K562 (cell line): ENCODE measurements around the gene SLC16A14. TPM values are rescaled to one million over a fixed set of nuclear protein-coding genes. Genes with fewer than 3 reads are reported as not detected.

ENCODE experiments used
- CEBPB ChIP-seq: fragments of 450-650 bp; IDR thresholded peaks from 2 replicates; pipeline ENCODE4 v1.6.1; 2016; ENCODE audit warnings: missing genetic modification characterization, missing compliant biosample characterization
- DMBX1 ChIP-seq: fragments of 250-450 bp; sonication (Bioruptor Pico); IDR thresholded peaks from 2 replicates; pipeline ENCODE4 v1.8.0; 2022; ENCODE audit warnings: inconsistent platforms, mild to moderate bottlenecking, moderate library complexity, borderline replicate concordance
- DPF2 ChIP-seq: fragments of 450-650 bp; IDR thresholded peaks from 2 replicates; pipeline ENCODE4 v1.6.1; 2016
- GATAD2A ChIP-seq: fragments of 450-650 bp; IDR thresholded peaks from 2 replicates; pipeline ENCODE4 v1.6.1; 2017
- HDAC1 ChIP-seq, 2 experiments: fragments of 450-650 bp; IDR thresholded peaks; 2 replicates each; pipeline ENCODE4 v1.6.1; 2016 to 2017; ENCODE audit warnings: inconsistent platforms in 1 of 2, mild to moderate bottlenecking in 1 of 2, moderate library complexity in 1 of 2
- HSF4 ChIP-seq: fragments of 250-450 bp; sonication (Bioruptor Pico); IDR thresholded peaks from 2 replicates; pipeline ENCODE4 v2.1.2; 2022; ENCODE audit warnings: mild to moderate bottlenecking, moderate library complexity, borderline replicate concordance
- KLF16 ChIP-seq: IDR thresholded peaks from 2 replicates; pipeline ENCODE4 v1.6.1; 2016; ENCODE audit warnings: antibody characterized with exemption
- MAFF ChIP-seq: IDR thresholded peaks from 2 replicates; pipeline ENCODE4 v1.6.1; 2012; ENCODE audit warnings: low read length, improper control_type of control experiment
- MIER1 ChIP-seq: fragments of 450-650 bp; IDR thresholded peaks from 2 replicates; pipeline ENCODE4 v1.6.1; 2016; ENCODE audit warnings: antibody characterized with exemption, mild to moderate bottlenecking, low read depth
- MYC ChIP-seq, 2 experiments: fragments of 250-450 bp in 1 of 2; sonication (Bioruptor Pico) in 1 of 2; IDR thresholded peaks; 2 replicates each; pipeline versions ENCODE4 v1.5.1 to v1.6.1; 2012 to 2021; ENCODE audit warnings: low read depth in 2 of 2, borderline replicate concordance in 1 of 2, improper control_type of control experiment in 1 of 2, low read length in 1 of 2, mild to moderate bottlenecking in 1 of 2, moderate library complexity in 1 of 2
- NFXL1 ChIP-seq: fragments of 450-650 bp; formaldehyde crosslinking; IDR thresholded peaks from 2 replicates; pipeline ENCODE4 v1.4.0; 2021; ENCODE audit warnings: mild to moderate bottlenecking
- PML ChIP-seq: IDR thresholded peaks from 2 replicates; pipeline ENCODE4 v1.6.1; 2012; ENCODE audit warnings: low read length, inconsistent platforms
- PRMT5 ChIP-seq: sonication (generic); formaldehyde crosslinking; IDR thresholded peaks from 2 replicates; pipeline ENCODE4 v1.5.0; 2020; ENCODE audit warnings: missing genetic modification reagents
- SMARCE1 ChIP-seq: fragments of 450-650 bp; IDR thresholded peaks from 2 replicates; pipeline ENCODE4 v1.7.1; 2016; ENCODE audit warnings: mild to moderate bottlenecking
- SP1 ChIP-seq: sonication (generic); formaldehyde crosslinking; IDR thresholded peaks from 2 replicates; pipeline ENCODE4 v1.8.1; 2022; ENCODE audit warnings: mild to moderate bottlenecking, missing genetic modification reagents
- SUPT5H ChIP-seq: fragments of 450-650 bp; IDR thresholded peaks from 2 replicates; pipeline ENCODE4 v1.6.1; 2016
- YY1 ChIP-seq, 3 experiments: IDR thresholded peaks; 2 replicates each; pipeline ENCODE4 v1.6.1; 2011; ENCODE audit warnings: low read length in 2 of 3, mild to moderate bottlenecking in 2 of 3, moderate library complexity in 2 of 3, borderline replicate concordance in 1 of 3, control low read depth in 1 of 3, low read depth in 1 of 3; ENCODE audit not compliant: insufficient read depth in 3 of 3, insufficient replicate concordance in 2 of 3, control insufficient read depth in 1 of 3, insufficient read length in 1 of 3; ENCODE audit errors: extremely low read depth in 1 of 3
- ZFX ChIP-seq: sonication (generic); formaldehyde crosslinking; IDR thresholded peaks from 2 replicates; pipeline ENCODE4 v1.8.0; 2022; ENCODE audit warnings: mild to moderate bottlenecking, missing genetic modification reagents, moderate library complexity
- ZNF282 ChIP-seq: sonication (generic); formaldehyde crosslinking; IDR thresholded peaks from 2 replicates; pipeline ENCODE4 v1.8.1; 2023; ENCODE audit warnings: missing genetic modification reagents
- ZNF79 ChIP-seq: fragments of 250-450 bp; sonication (Bioruptor Pico); IDR thresholded peaks from 2 replicates; pipeline ENCODE4 v1.4.0; 2020; ENCODE audit warnings: low read depth, mild to moderate bottlenecking, moderate library complexity
- polyA plus RNA-seq, 8 experiments: library from polyadenylated mRNA; depleted of rRNA in 4 of 8; stranded (reverse) in 5 of 8; unstranded in 3 of 8; fragments of >200 nt; fragmentation: Nextera tagmentation in 2 of 8; fragmentation: Illumina TruSeq in 1 of 8; extraction: Ambion mirVana in 2 of 8; extraction: Trizol in 1 of 8; gene quantifications; 2 replicates each; pipeline versions ENCODE4 v1.2.1 to v1.2.3, GENCODE V29; 2011 to 2014; ENCODE audit warnings: inconsistent platforms in 1 of 8, missing spikeins in 1 of 8
- total RNA-seq, 7 experiments: library from RNA; depleted of rRNA in 6 of 7; stranded (reverse); fragments of >200 nt in 6 of 7; fragmentation: Illumina TruSeq in 2 of 7; extraction: Trizol in 2 of 7; gene quantifications; 2 replicates each; pipeline versions ENCODE4 v1.2.1 to v1.2.3, GENCODE V29; 2011 to 2021; ENCODE audit warnings: low replicate concordance in 1 of 7
- TF ChIP-seq, protein P1 (sequence below): fragments of 450-650 bp; IDR thresholded peaks from 2 replicates; pipeline ENCODE4 v1.6.1; 2016; ENCODE audit warnings: low read depth, mild to moderate bottlenecking, moderate library complexity
- TF ChIP-seq, protein P2 (sequence below), 2 experiments: fragments of 250-450 bp in 1 of 2; fragments of 450-650 bp in 1 of 2; sonication (Bioruptor Pico) in 1 of 2; IDR thresholded peaks; 2 replicates each; pipeline versions ENCODE4 v1.6.1 to v1.8.0; 2016 to 2021; ENCODE audit warnings: mild to moderate bottlenecking in 2 of 2, moderate library complexity in 2 of 2, missing compliant biosample characterization in 1 of 2, missing genetic modification characterization in 1 of 2
- TF ChIP-seq, protein P3 (sequence below): IDR thresholded peaks from 2 replicates; pipeline ENCODE4 v1.6.1; 2014; ENCODE audit warnings: antibody characterized with exemption
- TF ChIP-seq, protein P4 (sequence below), 2 experiments: IDR thresholded peaks; 2 replicates each; pipeline ENCODE4 v1.6.1; 2011; ENCODE audit warnings: borderline replicate concordance in 1 of 2, control low read depth in 1 of 2, low read depth in 1 of 2, low read length in 1 of 2, mild to moderate bottlenecking in 1 of 2, mixed read lengths in 1 of 2, moderate library complexity in 1 of 2; ENCODE audit not compliant: insufficient read depth in 1 of 2, insufficient read length in 1 of 2, poor library complexity in 1 of 2, severe bottlenecking in 1 of 2; ENCODE audit errors: extremely low read depth in 1 of 2

SLC16A14 gene
- total and polyA plus RNA-seq, 9 of the 15 experiments (the other 6 are each of a cell fraction or from before 2014, with no cell fraction given): not detected

DNA sequence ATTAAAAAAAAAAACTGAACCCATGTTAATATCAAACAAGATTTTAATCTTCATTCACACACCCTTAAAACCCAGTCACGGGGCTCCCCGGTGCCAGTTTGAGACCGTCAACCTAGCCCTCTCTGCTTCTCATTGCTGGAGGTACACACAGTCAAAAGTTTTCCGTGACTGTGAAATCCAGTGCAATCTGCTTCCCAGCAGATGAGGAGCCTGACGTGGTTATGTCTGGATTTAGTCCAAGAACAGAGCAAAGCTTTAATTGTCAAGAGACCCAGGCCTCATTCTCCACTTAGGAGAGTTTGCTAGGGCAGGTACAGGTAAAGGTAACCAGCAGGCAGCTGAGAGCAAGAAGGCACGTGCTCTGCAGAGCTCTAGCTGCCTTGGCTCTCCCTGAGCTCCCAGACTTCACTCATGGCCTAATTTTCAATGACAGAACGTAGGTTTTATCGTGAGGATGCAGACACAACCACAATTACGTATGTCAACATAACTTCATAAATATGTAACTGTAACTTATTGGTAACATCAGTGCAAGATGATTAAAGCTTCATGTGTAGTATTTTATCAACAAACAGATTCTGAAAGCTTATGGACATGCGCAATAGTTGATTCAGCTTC is 56.3 kb downstream of the SLC16A14 start (continued):
- TF ChIP-seq DMBX1 (peak; percentile 31; the same call in 1 of the 2 replicates), DPF2 (peak; percentile 55; the same call in 1 of the 2 replicates), ZFX (no peak), SUPT5H (no peak), GATAD2A (no peak), MIER1 (no peak), PRMT5 (CRISPR knock-in tag) (no peak), HDAC1 (IDR thresholded peaks at IDR 0.05) (no peak), ZNF282 (CRISPR knock-in tag) (no peak), KLF16 (0 out of 2 replicates have a peak, but pooled peaks have one; percentile 7), NFXL1 (CRISPR knock-in tag) (no peak), PML (peak; percentile 82), ZNF79 (no peak), CEBPB (tag) (peak; percentile 32; the same call in 1 of the 2 replicates), MYC (IDR thresholded peaks at IDR 0.05; ENCODE audit: low read depth, low read length) (peak; percentile 48; the same call in 1 of the 2 replicates), MYC (CRISPR knock-in tag; IDR thresholded peaks at IDR 0.05; ENCODE audit: borderline replicate concordance, low read depth) (no peak), SP1 (CRISPR knock-in tag) (no peak), MAFF (no peak), YY1 (IDR thresholded peaks at IDR 0.05; ENCODE audit: borderline replicate concordance in 1 of 3, control insufficient read depth in 1 of 3, extremely low read depth in 1 of 3, insufficient read depth in 3 of 3, insufficient read length in 1 of 3, insufficient replicate concordance in 2 of 3, low read depth in 1 of 3, low read length in 2 of 3) (no peak), HSF4 (CRISPR knock-in tag) (no peak), SMARCE1 (peak; percentile 55; the same call in 1 of the 2 replicates)
- TF ChIP-seq, protein P1, sequence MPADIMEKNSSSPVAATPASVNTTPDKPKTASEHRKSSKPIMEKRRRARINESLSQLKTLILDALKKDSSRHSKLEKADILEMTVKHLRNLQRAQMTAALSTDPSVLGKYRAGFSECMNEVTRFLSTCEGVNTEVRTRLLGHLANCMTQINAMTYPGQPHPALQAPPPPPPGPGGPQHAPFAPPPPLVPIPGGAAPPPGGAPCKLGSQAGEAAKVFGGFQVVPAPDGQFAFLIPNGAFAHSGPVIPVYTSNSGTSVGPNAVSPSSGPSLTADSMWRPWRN: no peak
- TF ChIP-seq, protein P2, sequence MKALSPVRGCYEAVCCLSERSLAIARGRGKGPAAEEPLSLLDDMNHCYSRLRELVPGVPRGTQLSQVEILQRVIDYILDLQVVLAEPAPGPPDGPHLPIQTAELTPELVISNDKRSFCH (CRISPR knock-in tag; IDR thresholded peaks at IDR 0.05): no peak
- TF ChIP-seq, protein P2 (tag; IDR thresholded peaks at IDR 0.05): 0 out of 2 replicates have a peak, but pooled peaks have one; percentile 28
- TF ChIP-seq, protein P3, sequence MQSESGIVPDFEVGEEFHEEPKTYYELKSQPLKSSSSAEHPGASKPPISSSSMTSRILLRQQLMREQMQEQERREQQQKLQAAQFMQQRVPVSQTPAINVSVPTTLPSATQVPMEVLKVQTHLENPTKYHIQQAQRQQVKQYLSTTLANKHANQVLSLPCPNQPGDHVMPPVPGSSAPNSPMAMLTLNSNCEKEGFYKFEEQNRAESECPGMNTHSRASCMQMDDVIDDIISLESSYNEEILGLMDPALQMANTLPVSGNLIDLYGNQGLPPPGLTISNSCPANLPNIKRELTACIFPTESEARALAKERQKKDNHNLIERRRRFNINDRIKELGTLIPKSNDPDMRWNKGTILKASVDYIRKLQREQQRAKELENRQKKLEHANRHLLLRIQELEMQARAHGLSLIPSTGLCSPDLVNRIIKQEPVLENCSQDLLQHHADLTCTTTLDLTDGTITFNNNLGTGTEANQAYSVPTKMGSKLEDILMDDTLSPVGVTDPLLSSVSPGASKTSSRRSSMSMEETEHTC: no peak
- TF ChIP-seq, protein P4, sequence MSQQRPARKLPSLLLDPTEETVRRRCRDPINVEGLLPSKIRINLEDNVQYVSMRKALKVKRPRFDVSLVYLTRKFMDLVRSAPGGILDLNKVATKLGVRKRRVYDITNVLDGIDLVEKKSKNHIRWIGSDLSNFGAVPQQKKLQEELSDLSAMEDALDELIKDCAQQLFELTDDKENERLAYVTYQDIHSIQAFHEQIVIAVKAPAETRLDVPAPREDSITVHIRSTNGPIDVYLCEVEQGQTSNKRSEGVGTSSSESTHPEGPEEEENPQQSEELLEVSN (IDR thresholded peaks at IDR 0.05; ENCODE audit: borderline replicate concordance in 1 of 2, extremely low read depth in 1 of 2, insufficient read depth in 1 of 2, insufficient read length in 1 of 2, low read depth in 1 of 2, low read length in 1 of 2, poor library complexity in 1 of 2, severe bottlenecking in 1 of 2): peak in 1 of 2 experiments; percentile 67
